CD4-positive, alpha-beta T cell (primary cell): ENCODE data around the gene IL22. TPM values are rescaled to one million over a fixed set of nuclear protein-coding genes. Genes with fewer than 3 reads are reported as not detected.

ENCODE experiments used
- ATAC-seq: fragments of 200-7000 bp; cut with Tn5 transposase; one replicate; pipeline ENCODE4 v1.10.0; 2022; ENCODE audit warnings: mild to moderate bottlenecking; ENCODE audit not compliant: poor library complexity
- CTCF ChIA-PET: fragments of 350-600 bp; sonication (Branson Sonifier 250); formaldehyde crosslinking; loops from one replicate; lab custom pipeline; 2021; ENCODE audit warnings: antibody characterized with exemption, inconsistent platforms; lab: Charles Lee
- POLR2A ChIA-PET: fragments of 350-600 bp; sonication (Branson Sonifier 250); formaldehyde crosslinking; loops from one replicate; lab custom pipeline; 2021; ENCODE audit warnings: antibody characterized with exemption, inconsistent platforms; lab: Charles Lee
- DNase-seq, 14 experiments: peaks; one replicate each; pipeline ENCODE4 v3.0.0-alpha.2; 2013 to 2020; ENCODE audit warnings: mixed read lengths in 2 of 14
- H3K27ac ChIP-seq, 2 donors: one replicate each; pipeline versions ENCODE4 v1.5.1 to v1.7.0; 2013; ENCODE audit warnings: low read length in 2 of 2, low read depth in 1 of 2, mild to moderate bottlenecking in 1 of 2
- H3K27me3 ChIP-seq, 2 experiments: 1 replicate in 1 of 2; 2 replicates in 1 of 2; pipeline versions ENCODE4 v1.6.1 to v1.7.0; 2013; ENCODE audit warnings: low read length in 2 of 2, control low read depth in 1 of 2, mild to moderate bottlenecking in 1 of 2, moderate library complexity in 1 of 2; ENCODE audit not compliant: insufficient read depth in 2 of 2, control insufficient read depth in 1 of 2
- H3K36me3 ChIP-seq: one replicate; pipeline ENCODE4 v1.6.1; 2013; ENCODE audit warnings: low read length, control low read depth; ENCODE audit not compliant: insufficient read depth
- H3K4me1 ChIP-seq: one replicate; pipeline ENCODE4 v1.6.1; 2013; ENCODE audit warnings: low read length, control low read depth; ENCODE audit not compliant: insufficient read depth
- H3K4me3 ChIP-seq: one replicate; pipeline ENCODE4 v1.5.1; 2013; ENCODE audit warnings: mild to moderate bottlenecking, low read length, moderate library complexity
- H3K9me3 ChIP-seq, 2 experiments: 1 replicate in 1 of 2; 2 replicates in 1 of 2; pipeline versions ENCODE4 v1.6.1 to v1.7.0; 2013; ENCODE audit warnings: low read length in 2 of 2, mild to moderate bottlenecking in 2 of 2, control low read depth in 1 of 2, moderate library complexity in 1 of 2; ENCODE audit not compliant: control insufficient read depth in 1 of 2, insufficient read depth in 1 of 2
- H3K27ac Mint-ChIP-seq: one replicate; pipeline ENCODE4 v1.8.0; 2020; ENCODE audit warnings: mixed read lengths
- H3K27me3 Mint-ChIP-seq: one replicate; pipeline ENCODE4 v1.8.0; 2021; ENCODE audit warnings: mixed read lengths
- H3K36me3 Mint-ChIP-seq: one replicate; pipeline ENCODE4 v1.8.0; 2021; ENCODE audit warnings: low read depth, mixed read lengths
- H3K4me1 Mint-ChIP-seq: one replicate; pipeline ENCODE4 v1.8.0; 2021; ENCODE audit warnings: low read depth, mixed read lengths
- H3K4me3 Mint-ChIP-seq: one replicate; pipeline ENCODE4 v1.8.0; 2020; ENCODE audit warnings: mild to moderate bottlenecking, mixed read lengths
- H3K9me3 Mint-ChIP-seq: one replicate; pipeline ENCODE4 v1.8.0; 2020; ENCODE audit warnings: mixed read lengths
- CTCF ChIP-seq: fragments of 200-600 bp; IDR thresholded peaks from one replicate; pipeline ENCODE4 v1.8.0; 2022; ENCODE audit warnings: antibody characterized with exemption, mild to moderate bottlenecking
- intact Hi-C, 2 experiments: fragments of 100-400 bp; cut with DNase I in 1 of 2; cut with micrococcal nuclease in 1 of 2; formaldehyde crosslinking; loops; one replicate each; pipeline versions ENCODE4 v1.15.1 to v1.9.0; 2023 to 2025; cut with DNase I, micrococcal nuclease
- total RNA-seq, 174 experiments: library from RNA in 2 of 174; stranded (reverse) in 2 of 174; gene quantifications; one replicate each; pipeline ENCODE4 v1.2.3 and lab custom pipeline; 2021 to 2026

Gene IL22
- total RNA-seq, 2 experiments from 2014 or later = not detected

GRCh38 chr12:68264158-68264855, 10.9 kb upstream of the IL22 start:
- Histone ChIP-seq H3K4me1 (no peaks in the 10 kb centered on the region), H3K4me3 (no peak overlapping the region), H3K27me3 (no peaks in the 10 kb centered on the region), H3K9me3 (no peaks in the 10 kb centered on the region), H3K36me3 (no peaks in the 10 kb centered on the region), H3K27ac (no peak overlapping the region)
- Mint-ChIP-seq H3K27ac (no peak overlapping the region), H3K9me3 (no peaks in the 10 kb centered on the region), H3K36me3 (no peaks in the 10 kb centered on the region), H3K27me3 (no peaks in the 10 kb centered on the region), H3K4me3 (no peak overlapping the region), H3K4me1 (peaks cover 7% of the 10 kb centered on the region)
- ChIA-PET CTCF (no interaction called here), POLR2A (no interaction called here)
- DNase-seq (no peak), ATAC-seq (no peak)
- TF ChIP-seq CTCF = no peak
- intact Hi-C loops = no loop called here

- H3K27me3 ChIP-seq = no peaks in the 10 kb centered on the region
- Mint-ChIP-seq H3K27ac (no peak overlapping the region), H3K27me3 (no peaks in the 10 kb centered on the region), H3K36me3 (no peaks in the 10 kb centered on the region), H3K9me3 (no peaks in the 10 kb centered on the region), H3K4me3 (no peak overlapping the region), H3K4me1 (peaks cover 7% of the 10 kb centered on the region)
- H3K36me3 ChIP-seq = no peaks in the 10 kb centered on the region
- CTCF ChIA-PET = no interaction called here
- no peaks in the 10 kb centered on the region for H3K4me1 ChIP-seq
- no peak for DNase-seq
- H3K9me3 ChIP-seq = no peaks in the 10 kb centered on the region
- no peak for TF ChIP-seq CTCF
- POLR2A ChIA-PET = no interaction called here
- H3K27ac ChIP-seq = no peak overlapping the region
- ATAC-seq = no peak
- intact Hi-C loops = no loop called here
- H3K4me3 ChIP-seq = no peak overlapping the region
These were observed 10.0 kb upstream of the IL22 start for GRCh38 chr12:68263366-68263765.

GRCh38 chr12:68261896-68262295, 8.5 kb upstream of the IL22 start:
- Mint-ChIP-seq H3K27me3 (no peaks in the 10 kb centered on the region), H3K27ac (no peak overlapping the region), H3K36me3 (no peaks in the 10 kb centered on the region), H3K4me1 (peaks cover 7% of the 10 kb centered on the region), H3K4me3 (no peak overlapping the region), H3K9me3 (no peaks in the 10 kb centered on the region)
- Histone ChIP-seq H3K27me3 (no peaks in the 10 kb centered on the region), H3K27ac (no peak overlapping the region), H3K36me3 (no peaks in the 10 kb centered on the region), H3K9me3 (no peaks in the 10 kb centered on the region), H3K4me1 (no peaks in the 10 kb centered on the region), H3K4me3 (no peak overlapping the region)
- DNase-seq (no peak), ATAC-seq (no peak)
- ChIA-PET CTCF (no interaction called here), POLR2A (no interaction called here)
- intact Hi-C loops = no loop called here
- TF ChIP-seq CTCF = no peak
